Uterine smooth muscle cell (primary cell): ENCODE data around the gene RNF2. TPM values are rescaled to one million over a fixed set of nuclear protein-coding genes. Genes with fewer than 3 reads are reported as not detected.

ENCODE experiments used
- total RNA-seq: library from RNA; depleted of rRNA; stranded (reverse); fragments of >200 nt; gene quantifications from 2 replicates; pipeline ENCODE4 v1.2.3, GENCODE V29; 2014

RNF2 gene
- 18.6 and 24.8 TPM in 2 replicates for total RNA-seq

GRCh38 chr1:185044981-185045813, at the start of gene RNF2:
TSS of gene RNF2 (plus strand) at chr1:185045558. CDS start at chr1:185087554, 41,996 bp downstream.

Other genes with a start within 250 kb of the RNF2 start
- 83.9 and 148 TPM in 2 replicates for gene NIBAN1, start 71.0 kb upstream of the RNF2 start, total RNA-seq
- gene TRMT1L, start 111.4 kb downstream of the RNF2 start, total RNA-seq: 24.7 and 28.0 TPM in 2 replicates
- gene SWT1, start 111.6 kb downstream of the RNF2 start, total RNA-seq: 4.6 and 8.9 TPM in 2 replicates